NCI-H2196 treated with DMSO at 0.1 percent for 48 hours (cell line): Measurements from ENCODE around the gene KLHL22.
A peak's percentile ranks its signal among the peaks of the same experiment; 100 is the strongest.
"Not testable (repeated sequence)": the region's sequence is repeated elsewhere in the genome, so short reads cannot be mapped to it uniquely, and the experiment has no call there.

ENCODE experiments used
- DNase-seq: peaks from one replicate; lab custom pipeline; 2025; ENCODE audit not compliant: unreplicated experiment; lab: John Stamatoyannopoulos, UW

The KLHL22 gene, protein sequence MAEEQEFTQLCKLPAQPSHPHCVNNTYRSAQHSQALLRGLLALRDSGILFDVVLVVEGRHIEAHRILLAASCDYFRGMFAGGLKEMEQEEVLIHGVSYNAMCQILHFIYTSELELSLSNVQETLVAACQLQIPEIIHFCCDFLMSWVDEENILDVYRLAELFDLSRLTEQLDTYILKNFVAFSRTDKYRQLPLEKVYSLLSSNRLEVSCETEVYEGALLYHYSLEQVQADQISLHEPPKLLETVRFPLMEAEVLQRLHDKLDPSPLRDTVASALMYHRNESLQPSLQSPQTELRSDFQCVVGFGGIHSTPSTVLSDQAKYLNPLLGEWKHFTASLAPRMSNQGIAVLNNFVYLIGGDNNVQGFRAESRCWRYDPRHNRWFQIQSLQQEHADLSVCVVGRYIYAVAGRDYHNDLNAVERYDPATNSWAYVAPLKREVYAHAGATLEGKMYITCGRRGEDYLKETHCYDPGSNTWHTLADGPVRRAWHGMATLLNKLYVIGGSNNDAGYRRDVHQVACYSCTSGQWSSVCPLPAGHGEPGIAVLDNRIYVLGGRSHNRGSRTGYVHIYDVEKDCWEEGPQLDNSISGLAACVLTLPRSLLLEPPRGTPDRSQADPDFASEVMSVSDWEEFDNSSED

DNA sequence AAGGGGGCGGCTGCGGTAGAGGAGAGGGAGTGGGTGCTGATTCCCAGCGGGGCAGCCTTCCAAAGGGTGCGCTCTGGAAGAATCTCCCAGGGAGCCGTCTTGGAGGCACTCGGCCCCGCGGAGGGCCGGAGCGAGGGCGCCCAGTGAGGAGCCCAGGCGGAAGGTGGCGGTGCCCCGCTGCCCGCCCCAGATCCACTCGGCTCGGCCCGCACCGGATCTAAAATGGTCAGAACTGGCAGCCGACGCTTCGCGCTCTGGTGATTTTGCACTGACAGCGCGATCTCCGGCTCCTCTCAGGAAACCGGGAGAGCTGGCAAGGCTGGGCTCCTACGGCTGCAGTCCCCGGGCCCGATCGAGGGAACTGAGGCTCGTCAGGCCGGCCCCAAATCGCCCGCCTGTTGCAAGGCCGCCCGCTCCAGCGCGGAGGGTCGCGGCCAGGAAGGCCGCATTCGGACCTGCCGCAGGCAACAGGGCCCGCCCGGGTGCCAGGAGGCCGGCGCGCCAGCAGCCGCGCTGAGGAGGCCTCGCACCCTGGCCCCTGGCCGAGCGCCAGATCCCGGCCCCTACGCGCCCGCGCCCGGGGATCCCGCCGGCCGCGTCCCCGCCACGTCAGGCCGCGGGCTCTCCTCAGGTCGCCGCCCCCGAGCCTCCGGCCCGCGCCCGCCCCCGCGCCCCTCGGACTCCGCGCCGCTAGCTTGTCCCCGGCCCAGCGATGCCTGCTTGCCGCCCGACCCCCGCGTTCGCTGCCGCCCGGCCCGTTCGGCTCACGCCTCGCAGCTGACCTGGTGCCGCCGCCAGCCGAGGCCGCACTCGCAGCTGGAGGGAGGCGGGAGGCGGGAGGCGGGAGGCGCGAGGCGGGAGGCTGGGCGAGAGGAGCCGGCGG is at the start of gene KLHL22:
Gene KLHL22 (minus strand): TSS at position 818 of the 883 bp plus-strand sequence. CDS start 6,584 bp downstream, outside the sequence.
- peak; percentile 48 for DNase-seq

DNA sequence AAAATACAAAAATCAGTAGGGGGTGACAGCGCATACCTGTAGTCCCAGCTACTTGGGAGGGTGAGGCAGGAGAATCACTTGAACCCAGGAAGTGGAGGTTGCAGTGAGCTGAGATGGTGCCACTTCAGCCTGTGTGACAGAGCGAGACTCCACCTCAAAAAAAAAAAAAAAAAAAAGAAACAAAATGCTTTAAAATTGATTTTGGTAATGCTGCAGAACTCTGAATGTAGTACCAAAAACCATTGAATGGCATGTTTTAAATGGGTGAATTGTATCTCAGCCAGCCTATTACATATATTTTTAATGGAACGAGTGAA is 49.7 kb upstream of the KLHL22 start:
- DNase-seq, result not testable (repeated sequence)

DNA sequence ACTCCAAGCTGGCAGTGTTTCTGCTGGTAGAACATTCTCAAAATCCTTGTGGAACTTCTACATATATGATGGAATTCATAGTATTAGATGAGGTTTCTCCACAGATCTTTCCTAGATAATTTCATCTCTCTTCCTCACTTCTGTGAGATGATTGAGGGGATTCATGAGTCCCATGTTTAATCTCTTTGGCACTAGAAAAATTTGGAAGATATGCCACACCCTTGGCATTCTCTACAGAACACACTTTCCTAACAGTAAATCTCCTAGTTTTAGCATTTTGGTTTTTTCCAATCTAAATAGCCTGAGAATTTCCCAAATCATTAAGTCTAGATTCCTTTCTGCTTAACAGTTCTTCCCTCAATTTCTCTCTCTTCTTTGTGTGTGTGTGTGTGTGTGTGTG is 47.1 kb upstream of the KLHL22 start:
- DNase-seq, result no peak

DNA sequence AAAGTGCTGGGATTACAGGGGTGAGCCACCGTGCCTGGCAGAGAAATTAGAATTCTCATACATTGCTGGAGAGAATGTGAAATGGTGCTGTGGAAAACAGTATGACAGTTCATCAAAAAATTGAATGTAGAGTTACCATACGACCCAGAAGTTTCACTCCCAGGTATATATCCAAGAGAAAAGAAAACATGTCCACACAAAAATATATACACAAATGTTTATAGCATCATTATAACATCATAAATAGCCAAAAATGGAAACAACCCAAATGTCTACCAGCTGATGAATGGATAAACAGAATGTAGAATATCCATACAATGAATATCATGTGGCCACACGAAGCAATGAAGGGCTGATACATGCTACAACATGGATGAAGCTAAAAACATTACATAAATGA is 46.5 kb upstream of the KLHL22 start:
- DNase-seq, result no peak

DNA sequence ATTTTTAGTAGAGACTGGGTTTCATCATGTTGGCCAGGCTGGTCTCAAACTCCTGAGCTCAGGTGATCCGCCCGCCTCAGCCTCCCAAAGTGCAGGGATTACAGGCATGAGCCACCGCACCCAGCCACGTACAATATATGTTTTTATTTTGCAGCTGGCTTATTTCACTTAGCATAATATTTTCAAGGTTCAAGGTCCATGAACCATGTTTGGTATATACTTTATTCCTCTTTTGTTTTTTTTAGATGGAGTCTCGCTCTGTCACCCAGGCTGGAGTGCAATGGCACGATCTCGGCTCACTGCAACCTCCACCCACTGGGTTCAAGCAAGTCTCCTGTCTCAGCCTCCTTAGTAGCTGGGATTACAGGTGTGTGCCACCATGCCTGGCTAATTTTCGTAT is 43.3 kb upstream of the KLHL22 start:
- not testable (repeated sequence) for DNase-seq

DNA sequence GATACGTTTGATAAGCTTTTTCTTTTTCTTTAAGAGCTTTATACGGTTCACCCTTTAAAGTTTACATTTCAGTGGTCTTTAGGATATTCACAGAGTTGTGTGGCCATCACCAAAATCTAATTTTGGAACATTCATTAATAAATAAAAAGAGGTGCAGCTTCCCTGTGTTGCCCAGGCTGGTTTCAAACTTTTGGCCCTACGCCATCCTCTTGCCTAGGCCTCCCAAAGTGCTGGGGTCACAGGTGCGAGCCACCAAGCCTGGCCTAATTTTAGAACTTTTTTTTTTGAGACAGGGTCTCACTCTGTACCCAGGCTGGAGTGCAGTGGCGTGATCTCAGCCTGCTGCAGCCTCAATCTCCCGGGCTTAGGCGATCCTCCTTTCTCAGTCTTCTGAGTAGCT is 42.4 kb upstream of the KLHL22 start:
- DNase-seq, result no peak

DNA sequence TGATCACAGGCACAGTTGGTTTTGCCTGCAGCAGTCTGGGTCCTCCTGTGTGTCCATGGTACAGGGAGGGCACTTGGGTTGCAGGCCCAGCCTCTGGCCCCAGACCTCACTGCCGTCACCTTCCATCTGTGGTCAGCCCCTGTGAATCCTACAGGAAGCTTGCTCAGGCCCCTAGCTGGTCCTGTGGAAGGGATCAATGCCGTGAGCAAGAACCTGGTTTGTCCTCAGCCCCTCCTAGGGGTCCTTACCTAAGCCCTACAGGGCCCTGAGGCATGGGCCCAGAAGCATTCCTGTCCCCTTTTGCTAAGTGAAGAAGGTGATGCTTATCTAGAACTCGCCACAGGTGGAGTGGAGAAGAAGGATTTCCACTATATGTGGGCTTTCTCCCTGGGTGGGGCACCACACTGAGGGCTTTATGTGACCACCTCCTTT is 41.7 kb upstream of the KLHL22 start:
- no peak for DNase-seq

DNA sequence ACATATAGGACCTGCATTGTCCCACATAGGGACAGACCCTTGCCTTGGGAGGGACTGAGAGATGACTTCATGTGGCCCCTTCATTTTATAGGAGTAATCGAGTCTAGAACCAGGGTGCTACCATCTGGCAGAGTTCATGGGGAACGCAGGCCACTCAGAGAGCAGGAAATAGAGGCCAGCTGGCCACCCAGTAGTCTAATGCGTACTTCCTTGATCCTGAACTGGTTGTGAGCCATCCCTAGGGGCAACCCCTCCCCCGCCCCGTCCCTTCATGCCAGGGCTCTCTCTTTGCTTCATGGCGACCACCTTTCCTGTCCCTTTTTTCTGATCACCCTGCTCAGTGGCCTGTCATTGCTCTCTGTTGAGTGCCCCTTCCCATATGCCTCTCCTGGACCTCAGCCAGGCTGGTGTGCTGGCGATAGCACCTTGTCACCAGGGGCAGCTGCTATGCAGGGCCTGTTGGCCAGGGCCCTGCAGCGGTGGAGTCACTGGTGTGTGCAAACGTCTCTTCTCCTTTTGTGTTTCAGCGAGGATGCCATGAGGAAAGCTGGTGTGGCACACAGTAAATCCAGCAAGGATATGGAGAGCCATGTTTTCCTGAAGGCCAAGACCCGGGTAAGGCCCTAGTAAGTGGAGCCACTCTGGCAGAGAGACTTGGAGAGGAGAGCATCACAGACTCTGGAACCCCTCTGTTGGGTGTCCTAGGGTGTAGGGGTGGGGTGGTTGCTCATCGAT is 41.2 kb upstream of the KLHL22 start:
- peak; percentile 22 for DNase-seq

DNA sequence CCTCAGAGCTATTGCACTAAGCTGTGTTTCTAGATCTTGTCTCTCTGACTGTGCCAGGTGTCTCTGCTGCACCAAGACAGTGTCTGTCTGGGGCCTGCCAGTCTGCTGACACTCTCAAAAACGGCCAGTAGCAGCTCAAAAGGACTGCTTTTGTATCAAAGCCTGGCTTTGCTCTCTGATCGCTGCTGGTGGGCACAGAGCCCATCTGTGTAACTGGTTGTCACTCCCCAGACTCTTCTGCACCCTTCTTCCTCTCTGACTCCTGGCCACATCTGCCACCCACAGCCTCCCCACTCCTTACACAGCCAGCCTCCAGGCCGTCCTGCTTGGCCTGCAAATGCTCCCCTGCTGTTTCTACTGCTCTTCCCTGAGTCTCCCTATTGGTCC is 38.3 kb upstream of the KLHL22 start:
- no peak for DNase-seq

DNA sequence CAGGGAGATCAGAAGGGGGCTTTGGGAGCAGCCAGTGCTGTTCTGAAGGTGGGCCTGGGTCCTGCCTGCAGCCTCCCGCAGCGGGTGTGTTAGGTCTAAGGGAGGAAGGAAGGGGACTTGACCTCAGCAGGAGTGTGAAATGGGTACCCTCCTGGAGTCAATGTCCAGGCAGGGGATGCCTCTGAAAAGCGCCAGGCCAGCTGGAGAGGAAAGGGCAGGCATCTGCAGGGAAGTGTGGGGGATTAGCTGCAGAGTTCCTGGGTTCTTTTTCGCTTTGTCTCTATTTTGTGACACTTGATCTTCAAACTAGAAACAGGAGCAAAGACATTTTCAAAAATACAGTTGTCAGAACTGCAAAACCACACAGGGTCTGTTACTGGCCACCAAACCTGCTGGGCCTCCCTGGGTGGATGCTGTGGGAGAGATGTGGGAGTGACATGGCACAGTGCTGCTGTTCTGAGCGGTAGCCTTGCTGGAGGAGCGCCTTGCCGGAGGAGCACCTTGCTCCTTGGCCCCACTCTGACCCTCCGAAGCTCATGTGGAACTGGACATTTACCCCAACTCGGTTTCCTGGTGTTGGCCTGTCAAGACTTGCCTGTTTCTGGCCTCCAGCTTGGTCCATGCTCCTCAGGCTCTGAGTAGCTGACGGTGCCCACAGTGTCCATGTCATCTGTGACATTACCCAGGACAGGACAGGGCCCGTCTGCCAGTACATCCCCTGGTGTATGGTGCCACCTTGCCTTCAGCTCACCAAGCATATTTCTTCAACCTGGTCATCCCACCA is 37.7 kb upstream of the KLHL22 start:
- no peak for DNase-seq

DNA sequence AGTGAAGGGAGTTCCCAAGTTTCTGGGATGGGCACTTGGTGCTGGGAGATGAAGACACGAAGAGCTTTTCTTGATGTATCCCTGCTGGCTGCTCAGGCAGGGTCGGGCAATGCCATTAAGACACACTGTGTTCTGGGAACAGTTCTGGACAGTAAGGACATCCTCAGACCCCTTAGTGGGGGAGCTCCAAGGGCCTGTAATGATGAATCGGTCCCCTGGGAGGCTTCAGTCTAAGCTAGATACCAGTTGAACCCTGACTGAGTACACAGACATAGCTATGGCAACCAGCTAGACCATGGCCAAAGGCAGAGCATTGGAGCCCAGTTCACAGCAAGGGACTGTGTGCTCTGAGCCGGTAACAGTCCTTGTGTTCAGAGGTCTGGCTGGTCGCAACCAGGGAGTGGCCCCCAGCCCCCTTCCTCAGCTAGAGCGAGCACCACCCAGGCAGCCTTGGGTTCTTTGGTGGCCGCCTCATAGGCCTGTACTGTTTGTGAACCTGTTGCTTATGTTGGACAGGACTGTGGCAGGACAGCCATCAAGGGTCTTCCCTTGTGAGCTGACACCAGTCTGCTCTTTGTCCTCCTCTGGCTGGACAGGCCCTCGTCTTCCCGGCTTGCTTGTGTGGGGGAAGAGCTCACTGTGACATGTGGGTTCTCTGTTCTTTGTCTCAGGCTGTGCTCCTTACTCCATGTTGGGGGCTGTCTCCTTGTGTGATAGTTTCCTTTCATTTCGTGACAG is 36.8 kb upstream of the KLHL22 start:
- no peak for DNase-seq

DNA sequence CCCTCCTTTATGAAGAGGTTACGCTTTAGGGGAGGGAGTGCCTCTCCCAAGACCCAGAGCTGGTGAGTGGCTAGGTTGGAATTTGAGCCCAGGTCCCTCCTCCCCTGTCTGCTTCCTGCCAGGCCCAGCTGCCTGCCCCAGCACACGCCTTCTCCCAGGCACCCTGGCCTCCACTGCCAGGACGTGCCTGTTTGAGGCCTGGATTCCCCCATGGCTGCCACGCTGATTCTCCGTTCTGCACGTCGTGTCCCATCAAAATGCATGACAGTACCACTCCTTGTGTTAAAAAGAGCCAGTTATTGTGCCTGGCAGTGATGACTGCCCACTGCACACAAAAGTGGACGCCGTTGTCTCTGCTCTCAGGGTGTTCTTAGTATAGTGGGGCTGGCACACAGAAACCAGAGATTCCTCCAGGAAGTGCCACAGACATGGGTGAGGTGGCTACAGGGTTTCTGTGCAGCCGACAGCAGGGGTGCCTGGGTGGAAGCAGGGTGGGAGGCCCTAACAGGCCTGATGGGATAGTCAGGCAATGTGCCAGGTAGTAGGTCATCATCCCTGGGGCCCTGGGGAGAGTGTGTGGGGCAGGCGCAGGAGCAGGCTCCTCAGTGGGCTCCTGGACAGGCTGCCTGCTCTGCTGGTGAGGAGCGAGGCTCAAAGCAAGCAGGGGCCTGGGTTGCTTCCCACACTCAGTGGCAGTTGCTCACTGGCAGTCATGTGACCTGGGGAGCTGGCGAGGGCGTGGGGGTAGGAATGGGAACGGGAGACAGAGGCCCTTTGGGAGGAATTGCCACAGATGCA is 36.0 kb upstream of the KLHL22 start:
- DNase-seq, result peak; percentile 65

DNA sequence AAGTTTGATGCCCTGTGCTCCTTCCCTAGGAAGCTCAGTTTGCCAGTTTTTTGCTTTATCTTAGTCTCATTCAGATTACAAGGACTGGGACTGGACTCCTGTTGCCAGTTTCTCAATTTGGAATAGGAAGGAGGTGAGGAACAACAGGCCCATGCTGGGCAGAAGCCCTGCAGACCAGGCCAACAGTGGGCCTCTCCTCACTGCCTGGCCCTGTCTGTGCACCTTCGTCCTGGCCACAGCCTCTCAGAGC is 35.5 kb upstream of the KLHL22 start:
- DNase-seq, result no peak

DNA sequence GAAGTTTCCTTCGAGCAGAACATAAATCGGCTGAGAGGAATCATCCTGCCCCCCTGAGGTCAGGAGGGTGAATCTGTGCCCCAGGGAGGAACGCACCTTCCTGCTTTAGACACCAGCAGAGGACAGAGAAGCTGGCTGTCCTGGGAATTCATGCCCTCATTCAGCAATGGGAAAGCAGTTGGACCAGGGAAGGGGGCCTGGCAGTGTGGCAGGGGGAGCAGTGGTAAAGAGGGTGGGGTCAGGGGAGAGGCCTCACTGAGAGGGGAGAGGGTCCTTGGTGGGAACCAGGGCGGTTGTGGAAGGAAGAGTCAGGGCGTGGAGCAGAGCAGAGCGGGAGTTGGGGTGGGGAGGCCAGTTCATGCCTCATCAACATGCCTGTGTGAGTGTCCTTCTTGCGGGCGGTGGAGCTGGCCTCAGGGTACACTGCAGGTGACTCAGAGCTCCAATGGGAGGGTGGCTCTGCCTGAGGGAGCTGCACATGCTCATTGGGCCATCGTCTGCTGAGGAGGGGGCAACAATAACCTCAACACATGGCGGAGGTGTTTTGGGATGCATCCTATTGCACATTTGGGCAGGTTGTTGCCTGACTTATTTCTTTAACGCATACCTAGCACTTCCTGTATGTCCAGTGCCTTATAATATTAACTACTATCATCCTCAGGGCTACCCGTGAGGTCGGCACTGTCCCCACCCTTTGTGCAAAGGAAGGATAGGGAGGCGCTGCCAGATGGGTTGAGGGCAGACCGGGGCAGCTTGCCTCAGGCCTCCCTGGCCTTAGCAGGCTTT is 35.0 kb upstream of the KLHL22 start:
- no peak for DNase-seq

DNA sequence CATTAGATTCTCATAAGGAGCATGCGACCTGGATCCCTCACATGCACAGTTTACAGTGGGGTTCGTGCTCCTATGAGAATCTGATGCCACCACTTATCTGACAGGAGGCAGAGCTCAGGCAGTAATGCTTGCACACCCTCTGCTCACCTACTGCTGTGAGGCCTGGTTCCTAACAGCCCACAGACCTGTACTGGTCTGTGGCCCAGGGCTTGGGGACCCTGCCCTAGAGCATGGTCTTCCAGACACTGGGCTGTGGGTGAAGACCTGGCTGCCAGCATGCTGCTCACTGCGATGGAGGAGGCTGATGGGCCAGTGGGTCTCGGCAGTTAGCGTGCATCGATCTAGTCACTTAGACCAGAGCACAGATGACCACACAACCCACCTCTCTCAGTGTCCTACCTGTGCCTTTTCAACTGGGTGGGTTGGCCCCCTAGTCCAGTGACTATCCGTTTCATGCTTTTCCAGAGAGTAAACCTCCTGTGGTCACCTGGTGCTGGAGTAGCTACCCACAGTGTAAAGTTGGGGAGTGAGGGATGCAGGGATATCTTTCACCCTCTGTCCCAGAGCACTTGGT is 32.9 kb upstream of the KLHL22 start:
- DNase-seq, result no peak

DNA sequence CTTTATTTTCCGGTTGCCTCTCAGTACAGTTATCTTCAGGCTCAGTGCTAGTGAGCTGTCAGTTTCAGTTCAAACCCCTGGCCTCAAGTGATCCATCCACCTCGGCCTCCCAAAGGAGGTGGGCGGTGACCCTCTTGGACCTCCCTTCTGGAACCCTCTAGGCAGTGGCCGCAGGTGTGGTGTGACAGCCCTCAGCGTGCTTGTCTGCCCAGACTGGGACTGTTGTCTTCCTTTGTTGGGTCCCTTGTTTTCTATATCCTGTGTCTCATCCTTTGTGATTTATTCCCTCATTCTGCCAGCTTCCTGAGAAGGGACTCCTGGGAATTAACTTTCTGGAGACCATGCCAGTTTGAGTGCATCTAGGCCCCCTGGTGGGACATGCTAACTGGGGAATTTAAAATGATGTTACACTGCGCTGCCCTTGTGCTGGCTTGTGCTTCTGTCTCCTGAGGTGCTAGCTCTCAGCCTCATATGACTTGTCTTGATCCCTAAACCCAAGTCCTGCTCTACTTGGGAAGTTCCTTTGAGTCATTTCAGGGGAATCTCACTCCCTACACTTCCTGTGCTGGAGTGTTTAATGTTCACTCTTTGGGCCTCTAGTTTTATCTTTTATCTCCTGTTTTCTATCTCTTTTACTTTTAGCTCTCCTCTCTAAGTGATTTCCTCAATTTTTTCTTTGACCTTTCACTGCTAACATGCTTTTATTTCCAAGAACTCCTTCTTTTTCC is 31.2 kb upstream of the KLHL22 start:
- DNase-seq, result no peak

DNA sequence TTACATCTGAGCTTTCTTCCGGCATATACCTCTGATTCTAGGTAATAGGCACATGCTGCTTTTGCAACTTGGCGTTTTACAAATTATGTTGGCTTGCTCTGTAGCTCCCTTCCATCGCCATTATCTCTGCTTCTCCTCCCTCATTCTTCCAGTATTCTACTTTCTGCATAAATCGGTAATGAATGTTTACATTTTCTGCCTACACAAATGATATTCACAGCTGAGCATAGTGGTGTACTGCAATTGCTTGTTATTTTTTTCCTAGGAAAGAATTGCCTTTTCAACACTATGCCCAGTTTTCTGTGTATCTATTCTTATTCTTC is 30.7 kb upstream of the KLHL22 start:
- DNase-seq, result no peak

DNA sequence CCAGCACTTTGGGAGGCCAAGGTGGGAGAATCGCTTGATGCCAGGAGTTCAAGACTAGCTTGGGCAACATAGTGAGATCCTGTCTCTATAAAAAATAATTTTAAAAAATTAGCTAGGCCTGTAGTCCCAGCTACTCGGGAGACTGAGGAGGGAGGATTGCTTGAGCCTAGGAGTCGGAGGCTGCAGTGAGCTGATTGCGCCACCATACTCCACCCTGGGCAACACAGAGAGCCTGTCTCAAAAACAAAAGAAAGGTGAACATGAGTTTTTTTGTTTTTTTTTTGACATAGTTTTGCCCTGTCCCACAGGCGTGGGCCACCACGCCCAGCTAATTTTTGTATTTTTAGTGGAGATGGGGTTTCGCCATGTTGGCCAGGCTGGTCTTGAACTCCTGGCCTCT is 29.5 kb upstream of the KLHL22 start:
- DNase-seq, result no peak
